ENCODE measurements around the gene AKIRIN1. TPM values are rescaled to one million over a fixed set of nuclear protein-coding genes. Genes with fewer than 3 reads are reported as not detected.

Gene AKIRIN1
- total and polyA plus RNA-seq, 10 of the 15 experiments (the other 5 are each of a cell fraction or from before 2014, with no cell fraction given): 7.5 to 72.3 (median 50.4) TPM

GRCh38 chr1:39003281-39003680 lies 12.2 kb downstream of the AKIRIN1 start:
- H3K9me3 ChIP-seq (replicated peaks; ENCODE audit: control insufficient read depth, insufficient read depth, low read length): no peaks in the 10 kb centered on the region
- intact Hi-C loops (cut with micrococcal nuclease; ENCODE audit: unreplicated experiment): no loop called here
- no peak for DNase-seq (ENCODE audit: low read depth, low spot score)

More at GRCh38 chr1:39003281-39003680, 12.2 kb downstream of the AKIRIN1 start:
- ChIA-PET CTCF (interaction anchor here (1.3 to 1.6 kb wide), 2 partner anchors 14 to 89 kb away, joined by 4 read pairs; no protein-coding TSS in a partner anchor), POLR2A (interaction anchor here (0.6 to 1.2 kb wide), 2 partner anchors 23 to 33 kb away, joined by 4 to 5 read pairs; partner anchors contain the start of gene NDUFS5), RAD21 (ENCODE audit: unreplicated experiment) (interaction anchor here (1.0 kb wide), 1 partner anchor 23 kb away, joined by 3 read pairs; the partner anchor contains the start of gene NDUFS5), SMC1A (ENCODE audit: uncharacterized antibody, unreplicated experiment) (interaction anchor here (0.8 to 3.5 kb wide), 5 partner anchors 11 to 239 kb away, joined by 3 to 14 read pairs (median 4); partner anchors contain the start of genes MACF1 and NDUFS5)
- Histone ChIP-seq H3K27ac (ENCODE audit: control insufficient read depth, insufficient read depth) (no peak overlapping the region), H3K36me3 (ENCODE audit: control insufficient read depth in 2 of 2, insufficient read depth in 2 of 2, low read length in 1 of 2) (peaks cover 18 to 41% of the 10 kb centered on the region in 2 experiments), H3K4me3 (no peak overlapping the region), H4K20me1 (ENCODE audit: control insufficient read depth, insufficient read depth) (no peaks in the 10 kb centered on the region; the same call in 1 of the 2 replicates), H2AFZ (ENCODE audit: control insufficient read depth, low read depth, low read length) (no peak overlapping the region), H3K9ac (ENCODE audit: control insufficient read depth, insufficient read depth, low read length) (no peak overlapping the region), H3K79me2 (ENCODE audit: control insufficient read depth, insufficient read depth, low read length) (peaks cover 6% of the 10 kb centered on the region), H3K4me2 (ENCODE audit: control insufficient read depth, insufficient read depth) (no peak overlapping the region), H3K27me3 (replicated peaks in 1 of 2; ENCODE audit: control insufficient read depth in 2 of 2, insufficient read depth in 2 of 2, low read length in 1 of 2) (no peaks in the 10 kb centered on the region), H3K4me1 (ENCODE audit: control insufficient read depth, insufficient read depth, low read length) (no peaks in the 10 kb centered on the region)
- in situ Hi-C loops (cut with MboI): no loop called here
- 40% methylated on average over 3 of the region's 3 CpGs for WGBS (ENCODE audit: insufficient coverage, insufficient replicate concordance, low lambda C conversion rate, missing lambda C conversion rate)
- TF ChIP-seq CUX1 (IDR thresholded peaks at IDR 0.05; ENCODE audit: insufficient replicate concordance, low read depth, low read length): no peak
- FAIRE-seq (no peak), ATAC-seq (no peak)
- BruUV-seq (replicated peaks): no TSS peak
